Prostate gland (tissue), 2 donors: ENCODE measurements around the gene RPTOR. TPM values are rescaled to one million over a fixed set of nuclear protein-coding genes. Genes with fewer than 3 reads are reported as not detected.

Experiments
- DNase-seq: peaks from one replicate; pipeline ENCODE4 v3.0.0-alpha.2; 2019; ENCODE audit warnings: low spot score
- H3K27ac ChIP-seq, 2 donors: fragments of 200-600 bp; sonication (generic); 2 replicates each; pipeline ENCODE4 v1.5.1; 2017 to 2019
- H3K27me3 ChIP-seq: fragments of 200-600 bp; sonication (generic); replicated peaks from 2 replicates; pipeline ENCODE4 v1.5.1; 2019; ENCODE audit not compliant: insufficient read depth
- H3K36me3 ChIP-seq, 2 donors: fragments of 200-600 bp; sonication (generic); 1 replicate in 1 of 2; 2 replicates in 1 of 2; pipeline versions ENCODE4 v1.5.1 to v1.8.1; 2017 to 2019
- H3K4me1 ChIP-seq: fragments of 200-600 bp; sonication (generic); replicated peaks from 2 replicates; pipeline ENCODE4 v1.5.1; 2019
- H3K4me3 ChIP-seq, 2 donors: fragments of 200-600 bp; sonication (generic); 2 replicates each; pipeline ENCODE4 v1.5.1; 2017 to 2019
- H3K9me3 ChIP-seq: fragments of 200-600 bp; sonication (generic); 2 replicates; pipeline ENCODE4 v1.5.1; 2017
- CTCF ChIP-seq, 4 experiments: fragments of 200-600 bp in 2 of 4; fragments of 450-650 bp in 2 of 4; sonication (generic) in 2 of 4; IDR thresholded peaks; 1 replicate in 3 of 4; 2 replicates in 1 of 4; pipeline ENCODE4 v1.5.1; 2016 to 2019; ENCODE audit warnings: antibody characterized with exemption in 4 of 4, mild to moderate bottlenecking in 2 of 4, moderate library complexity in 2 of 4
- POLR2A ChIP-seq: fragments of 450-650 bp; IDR thresholded peaks from one replicate; pipeline ENCODE4 v1.6.1; 2016; ENCODE audit warnings: antibody characterized with exemption, mild to moderate bottlenecking
- POLR2AphosphoS5 ChIP-seq: sonication (generic); formaldehyde crosslinking; IDR thresholded peaks from one replicate; pipeline ENCODE4 v1.6.1; 2017; ENCODE audit warnings: antibody characterized with exemption
- WGBS: methylation state at CpG from one replicate; pipeline ENCODE4 v1.1.5; 2018; 5-methylcytosine and 5-hydroxymethylcytosine counted together
- intact Hi-C: fragments of 100-400 bp; cut with DNase I; formaldehyde crosslinking; loops from one replicate; pipeline ENCODE4 v1.14.2; 2022
- total RNA-seq, 2 donors: library from RNA; depleted of rRNA; stranded (reverse); fragments of >200 nt; gene quantifications; one replicate each; pipeline ENCODE4 v1.1.0, GENCODE V29; 2016

RPTOR gene
- total RNA-seq, 2 donors from 2014 or later = 30.3 to 62.5 TPM

GRCh38 chr17:80851277-80851925 is 306.8 kb downstream of the RPTOR start:
- H3K27ac ChIP-seq = no peak overlapping the region
- TF ChIP-seq POLR2AphosphoS5 (no peak), POLR2A (no peak)
- DNase-seq = no peak
- no peaks in the 10 kb centered on the region for H3K4me1 ChIP-seq
- no peaks in the 10 kb centered on the region for H3K27me3 ChIP-seq
- H3K9me3 ChIP-seq = no peaks in the 10 kb centered on the region
- intact Hi-C loops = loop anchor here (10.0 kb wide), 1 partner anchor 377 kb away; the partner anchor contains the start of gene NPTX1
- 79% methylated on average over 17 of the region's 17 CpGs for WGBS
- no peak overlapping the region for H3K4me3 ChIP-seq
- H3K36me3 ChIP-seq = no peaks in the 10 kb centered on the region

GRCh38 chr17:80852476-80853015 is 307.9 kb downstream of the RPTOR start:
- no peak for DNase-seq
- no peak overlapping the region for H3K27ac ChIP-seq
- intact Hi-C loops = loop anchor here (10.0 kb wide), 1 partner anchor 378 kb away; the partner anchor contains the start of gene NPTX1
- H3K4me1 ChIP-seq = no peaks in the 10 kb centered on the region
- H3K36me3 ChIP-seq = no peaks in the 10 kb centered on the region
- WGBS = 90% methylated on average over 11 of the region's 11 CpGs
- H3K4me3 ChIP-seq = no peak overlapping the region
- TF ChIP-seq CTCF (IDR thresholded peaks at IDR 0.05) = no peak
- no peak for TF ChIP-seq POLR2A
- TF ChIP-seq POLR2AphosphoS5 = no peak
- no peaks in the 10 kb centered on the region for H3K27me3 ChIP-seq
- H3K9me3 ChIP-seq = no peaks in the 10 kb centered on the region

- H3K9me3 ChIP-seq = no peaks in the 10 kb centered on the region
- TF ChIP-seq CTCF (IDR thresholded peaks at IDR 0.05) (no peak), POLR2AphosphoS5 (no peak), POLR2A (no peak)
- H3K27ac ChIP-seq = no peak overlapping the region
- no peak for DNase-seq
- no peak overlapping the region for H3K4me3 ChIP-seq
- no peaks in the 10 kb centered on the region for H3K36me3 ChIP-seq
- 83% methylated on average over 16 of the region's 16 CpGs for WGBS
- intact Hi-C loops = loop anchor here (10.0 kb wide), 1 partner anchor 378 kb away; the partner anchor contains the start of gene NPTX1
- no peaks in the 10 kb centered on the region for H3K4me1 ChIP-seq
- no peaks in the 10 kb centered on the region for H3K27me3 ChIP-seq
These were observed 308.4 kb downstream of the RPTOR start for GRCh38 chr17:80853076-80853475.

- DNase-seq = no peak
- H3K27me3 ChIP-seq = no peaks in the 10 kb centered on the region
- intact Hi-C loops = loop anchor here (10.0 kb wide), 1 partner anchor 379 kb away; the partner anchor contains the start of gene NPTX1
- no peaks in the 10 kb centered on the region for H3K9me3 ChIP-seq
- H3K4me1 ChIP-seq = no peaks in the 10 kb centered on the region
- 93% methylated on average over 10 of the region's 10 CpGs for WGBS
- no peak overlapping the region for H3K4me3 ChIP-seq
- no peak overlapping the region for H3K27ac ChIP-seq
- H3K36me3 ChIP-seq = no peaks in the 10 kb centered on the region
- TF ChIP-seq POLR2AphosphoS5 (no peak), POLR2A (no peak), CTCF (IDR thresholded peaks at IDR 0.05) (no peak)
These were observed 309.6 kb downstream of the RPTOR start for GRCh38 chr17:80854220-80854619.

- H3K9me3 ChIP-seq = no peaks in the 10 kb centered on the region
- TF ChIP-seq CTCF (IDR thresholded peaks at IDR 0.05) (no peak), POLR2AphosphoS5 (no peak), POLR2A (no peak)
- peaks cover 4% of the 10 kb centered on the region for H3K4me1 ChIP-seq
- intact Hi-C loops = loop anchor here (10.0 kb wide), 1 partner anchor 381 kb away; the partner anchor contains the start of gene NPTX1
- H3K36me3 ChIP-seq = no peaks in the 10 kb centered on the region
- H3K27ac ChIP-seq = no peak overlapping the region
- H3K27me3 ChIP-seq = no peaks in the 10 kb centered on the region
- 90% methylated on average over 23 of the region's 23 CpGs for WGBS
- no peak overlapping the region for H3K4me3 ChIP-seq
- DNase-seq = no peak
These were observed 310.7 kb downstream of the RPTOR start for GRCh38 chr17:80855196-80855947.
